ENCODE data around the gene NBPF3.

DNA sequence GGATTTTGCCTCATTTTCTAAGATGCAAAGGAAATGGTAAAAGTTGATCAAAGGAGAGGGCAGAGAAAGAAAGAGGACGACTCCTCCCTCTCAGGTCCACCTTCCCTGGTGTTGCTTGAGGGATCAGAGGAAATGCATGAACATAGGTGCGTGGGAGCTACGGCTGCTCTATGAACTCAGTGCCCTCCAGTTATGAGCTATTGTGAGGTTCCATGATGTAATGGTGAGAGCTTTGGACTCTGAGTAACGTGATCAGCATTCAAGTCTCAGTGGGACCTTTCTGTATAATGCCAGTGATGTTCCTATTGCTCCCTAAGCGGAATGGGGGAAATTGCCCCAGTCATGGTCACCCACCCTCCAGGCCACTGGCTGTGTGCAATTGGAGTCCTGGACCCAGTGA, 25.9 kb upstream of the NBPF3 start:
- TF ChIP-seq GATA2 (IDR thresholded peaks at IDR 0.05; ENCODE audit: low read depth, low read length) (no peak), GATA3 (IDR thresholded peaks at IDR 0.05; ENCODE audit: low read depth, low read length) (no peak)
